ENCODE data around the gene HOOK1.
"Not testable (repeated sequence)": the region's sequence is repeated elsewhere in the genome, so short reads cannot be mapped to it uniquely, and the experiment has no call there.

The HOOK1 gene

GRCh38 chr1:59892841-59893811, 78.4 kb downstream of the HOOK1 start:
- no peak for DNase-seq

- DNase-seq: no peak
Observed at GRCh38 chr1:59897165-59897564, 82.4 kb downstream of the HOOK1 start.

GRCh38 chr1:59898927-59899326, 84.2 kb downstream of the HOOK1 start:
- DNase-seq: no peak

GRCh38 chr1:59900640-59901039, 85.9 kb downstream of the HOOK1 start:
- no peak for DNase-seq

GRCh38 chr1:59901770-59902388, 87.1 kb downstream of the HOOK1 start:
- no peak for DNase-seq

GRCh38 chr1:59903141-59903754, 88.5 kb downstream of the HOOK1 start:
- no peak for DNase-seq

GRCh38 chr1:59906931-59907330, 92.2 kb downstream of the HOOK1 start:
- no peak for DNase-seq

GRCh38 chr1:59908084-59908483, 93.3 kb downstream of the HOOK1 start:
- DNase-seq: no peak

GRCh38 chr1:59908682-59909081, 93.9 kb downstream of the HOOK1 start:
- no peak for DNase-seq

- not testable (repeated sequence) for DNase-seq
Observed at GRCh38 chr1:59914791-59915286, 100.1 kb downstream of the HOOK1 start.

GRCh38 chr1:59915516-59915915, 100.8 kb downstream of the HOOK1 start:
- no peak for DNase-seq

- DNase-seq: no peak
Observed at GRCh38 chr1:59917026-59917784, 102.5 kb downstream of the HOOK1 start.

- DNase-seq: no peak
Observed at GRCh38 chr1:59917785-59918180, 103.0 kb downstream of the HOOK1 start.

GRCh38 chr1:59919746-59920145, 105.0 kb downstream of the HOOK1 start:
- no peak for DNase-seq

GRCh38 chr1:59921258-59921899, 106.6 kb downstream of the HOOK1 start:
- not testable (repeated sequence) for DNase-seq

GRCh38 chr1:59924653-59925052, 109.9 kb downstream of the HOOK1 start:
- DNase-seq: no peak

All from stimulated activated CD4-positive, alpha-beta T cell treated with anti-CD3 and anti-CD28 coated beads, Interleukin-4, amount 100 ng/mL, for 4 hours (primary cell).